Right atrium auricular region (tissue), 2 donors: ENCODE data around the gene CARD14. TPM values are rescaled to one million over a fixed set of nuclear protein-coding genes. Genes with fewer than 3 reads are reported as not detected.
A peak's percentile ranks its signal among the peaks of the same experiment; 100 is the strongest.
"Not testable (repeated sequence)": the region's sequence is repeated elsewhere in the genome, so short reads cannot be mapped to it uniquely, and the experiment has no call there.

Experiments used
- DNase-seq: peaks from one replicate; pipeline ENCODE4 v3.0.0-alpha.2; 2019; ENCODE audit warnings: low spot score
- H3K27ac ChIP-seq, 2 donors: fragments of 200-600 bp; sonication (generic); 1 replicate in 1 of 2; 2 replicates in 1 of 2; pipeline ENCODE4 v1.5.1; 2016 to 2019
- H3K27me3 ChIP-seq, 2 donors: fragments of 200-600 bp; sonication (generic); one replicate each; pipeline versions ENCODE4 v1.5.1 to v1.6.0; 2017 to 2019
- H3K36me3 ChIP-seq: fragments of 200-600 bp; sonication (generic); one replicate; pipeline ENCODE4 v1.5.1; 2016
- H3K4me1 ChIP-seq, 2 donors: fragments of 200-600 bp; sonication (generic); one replicate each; pipeline versions ENCODE4 v1.5.1 to v1.6.0; 2017 to 2019
- H3K4me3 ChIP-seq, 2 donors: fragments of 200-600 bp; sonication (generic); 1 replicate in 1 of 2; 2 replicates in 1 of 2; pipeline ENCODE4 v1.5.1; 2017 to 2019; ENCODE audit warnings: mild to moderate bottlenecking in 1 of 2, moderate library complexity in 1 of 2
- H3K9me3 ChIP-seq, 2 donors: fragments of 200-600 bp; sonication (generic); one replicate each; pipeline ENCODE4 v1.5.1; 2019
- total RNA-seq, 2 donors: library from RNA; depleted of rRNA; stranded (reverse); fragments of >200 nt; gene quantifications; one replicate each; pipeline ENCODE4 v1.1.0, GENCODE V29; 2016
- TF ChIP-seq, protein P1 (sequence below), 2 donors: fragments of 200-600 bp; sonication (generic); IDR thresholded peaks; one replicate each; pipeline ENCODE4 v1.5.1; 2019; ENCODE audit warnings: antibody characterized with exemption in 2 of 2

The CARD14 gene
- total RNA-seq, 2 donors from 2014 or later = not detected

- H3K36me3 ChIP-seq = no peaks in the 10 kb centered on the region
- no peak overlapping the region for H3K4me3 ChIP-seq
- TF ChIP-seq, protein P1, sequence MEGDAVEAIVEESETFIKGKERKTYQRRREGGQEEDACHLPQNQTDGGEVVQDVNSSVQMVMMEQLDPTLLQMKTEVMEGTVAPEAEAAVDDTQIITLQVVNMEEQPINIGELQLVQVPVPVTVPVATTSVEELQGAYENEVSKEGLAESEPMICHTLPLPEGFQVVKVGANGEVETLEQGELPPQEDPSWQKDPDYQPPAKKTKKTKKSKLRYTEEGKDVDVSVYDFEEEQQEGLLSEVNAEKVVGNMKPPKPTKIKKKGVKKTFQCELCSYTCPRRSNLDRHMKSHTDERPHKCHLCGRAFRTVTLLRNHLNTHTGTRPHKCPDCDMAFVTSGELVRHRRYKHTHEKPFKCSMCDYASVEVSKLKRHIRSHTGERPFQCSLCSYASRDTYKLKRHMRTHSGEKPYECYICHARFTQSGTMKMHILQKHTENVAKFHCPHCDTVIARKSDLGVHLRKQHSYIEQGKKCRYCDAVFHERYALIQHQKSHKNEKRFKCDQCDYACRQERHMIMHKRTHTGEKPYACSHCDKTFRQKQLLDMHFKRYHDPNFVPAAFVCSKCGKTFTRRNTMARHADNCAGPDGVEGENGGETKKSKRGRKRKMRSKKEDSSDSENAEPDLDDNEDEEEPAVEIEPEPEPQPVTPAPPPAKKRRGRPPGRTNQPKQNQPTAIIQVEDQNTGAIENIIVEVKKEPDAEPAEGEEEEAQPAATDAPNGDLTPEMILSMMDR (IDR thresholded peaks at IDR 0.05) = no peak
- peak; percentile 59 for DNase-seq
- H3K9me3 ChIP-seq = no peaks in the 10 kb centered on the region
- H3K4me1 ChIP-seq = peaks cover 0 to 22% of the 10 kb centered on the region in 2 donors
- no peak overlapping the region for H3K27ac ChIP-seq
- no peaks in the 10 kb centered on the region for H3K27me3 ChIP-seq
Measured at GRCh38 chr17:80191865-80192661, 22.2 kb downstream of the CARD14 start.

DNA sequence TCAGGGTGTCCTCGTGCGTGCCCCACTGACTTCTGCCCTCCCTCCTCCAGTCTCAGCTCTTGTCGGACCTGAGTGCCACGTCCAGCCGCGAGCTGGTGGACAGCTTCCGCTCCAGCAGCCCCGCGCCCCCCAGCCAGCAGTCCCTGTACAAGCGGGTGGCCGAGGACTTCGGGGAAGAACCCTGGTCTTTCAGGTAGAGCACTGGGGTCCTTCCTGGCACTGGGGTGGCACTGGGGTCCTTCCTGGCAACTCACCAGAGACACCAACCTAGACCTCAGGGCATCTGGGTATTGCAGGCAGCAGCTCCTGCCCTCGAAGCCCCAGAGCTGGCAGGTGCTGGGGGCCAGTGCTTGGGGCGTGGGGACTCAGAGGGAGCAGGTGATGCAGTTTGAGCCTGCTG, 25.3 kb downstream of the CARD14 start:
- H3K27me3 ChIP-seq = no peaks in the 10 kb centered on the region
- no peak for DNase-seq
- no peak overlapping the region for H3K27ac ChIP-seq
- H3K9me3 ChIP-seq = no peaks in the 10 kb centered on the region
- H3K4me3 ChIP-seq = no peak overlapping the region
- H3K36me3 ChIP-seq = no peaks in the 10 kb centered on the region
- H3K4me1 ChIP-seq = peaks cover 0 to 14% of the 10 kb centered on the region in 2 donors
- TF ChIP-seq, protein P1 (IDR thresholded peaks at IDR 0.05) = no peak

GRCh38 chr17:80195671-80196529, 26.1 kb downstream of the CARD14 start:
- no peaks in the 10 kb centered on the region for H3K36me3 ChIP-seq
- TF ChIP-seq, protein P1 (IDR thresholded peaks at IDR 0.05) = peak; percentile 77 to 83
- DNase-seq = no peak
- H3K27ac ChIP-seq = no peak overlapping the region
- peaks cover 0 to 14% of the 10 kb centered on the region in 2 donors for H3K4me1 ChIP-seq
- H3K27me3 ChIP-seq = no peaks in the 10 kb centered on the region
- no peak overlapping the region for H3K4me3 ChIP-seq
- H3K9me3 ChIP-seq = no peaks in the 10 kb centered on the region

DNA sequence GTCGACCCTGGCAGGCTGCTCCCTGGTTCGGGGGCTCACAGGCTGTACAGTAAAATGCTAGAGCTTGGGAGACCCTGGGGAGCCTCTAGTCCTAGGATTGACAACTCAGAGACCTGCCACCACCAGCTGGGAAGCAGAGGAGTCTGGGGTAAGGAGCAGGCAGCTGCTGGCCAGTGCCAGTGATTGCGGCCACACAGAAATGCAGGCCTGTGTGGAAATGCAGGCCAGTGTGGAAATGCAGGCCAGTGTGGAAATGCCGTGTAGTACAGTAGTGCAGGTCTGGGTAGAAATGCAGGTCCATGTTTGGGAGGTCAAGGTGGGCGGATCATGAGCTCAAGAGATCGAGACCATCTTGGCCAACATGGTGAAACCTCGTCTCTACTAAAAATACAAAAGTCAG, 26.8 kb downstream of the CARD14 start:
- TF ChIP-seq, protein P1 (IDR thresholded peaks at IDR 0.05) = no peak
- no peak overlapping the region for H3K27ac ChIP-seq
- no peaks in the 10 kb centered on the region for H3K9me3 ChIP-seq
- H3K27me3 ChIP-seq = no peaks in the 10 kb centered on the region
- no peak overlapping the region for H3K4me3 ChIP-seq
- H3K4me1 ChIP-seq = peaks cover 0 to 8% of the 10 kb centered on the region in 2 donors
- H3K36me3 ChIP-seq = no peaks in the 10 kb centered on the region
- DNase-seq = no peak

GRCh38 chr17:80198144-80198661, 28.4 kb downstream of the CARD14 start:
- DNase-seq = no peak
- H3K4me1 ChIP-seq = no peaks in the 10 kb centered on the region
- H3K9me3 ChIP-seq = no peaks in the 10 kb centered on the region
- H3K36me3 ChIP-seq = no peaks in the 10 kb centered on the region
- TF ChIP-seq, protein P1 (IDR thresholded peaks at IDR 0.05) = no peak
- no peaks in the 10 kb centered on the region for H3K27me3 ChIP-seq
- H3K4me3 ChIP-seq = no peak overlapping the region
- no peak overlapping the region for H3K27ac ChIP-seq

GRCh38 chr17:80199295-80199694, 29.5 kb downstream of the CARD14 start:
- H3K4me3 ChIP-seq, H3K36me3 ChIP-seq, DNase-seq, H3K27ac ChIP-seq, H3K4me1 ChIP-seq, H3K9me3 ChIP-seq, H3K27me3 ChIP-seq: not testable (repeated sequence)
